GM12878 (cell line): ENCODE measurements around the gene ARL3. TPM values are rescaled to one million over a fixed set of nuclear protein-coding genes. Genes with fewer than 3 reads are reported as not detected.

Experiments used
- ATAC-seq: fragments of 200-7000 bp; cut with Tn5 transposase; 3 replicates; pipeline ENCODE4 v1.9.1; 2020; ENCODE audit warnings: mild to moderate bottlenecking, moderate library complexity
- BruUV-seq: library from RNA; stranded (reverse); fragments of 400-500 nt; replicated peaks from 2 replicates; lab custom pipeline; 2021; lab: Mats Ljungman, UMichigan
- CTCF ChIA-PET: fragments of 300-600 bp; sonication (Branson Sonifier 250); formaldehyde crosslinking; extraction: SDS; loops from one replicate; lab custom pipeline; 2021; ENCODE audit warnings: inconsistent platforms; lab: Yijun Ruan, JAX
- POLR2A ChIA-PET: fragments of 350-600 bp; formaldehyde crosslinking; extraction: SDS; loops from one replicate; lab custom pipeline; 2021; ENCODE audit warnings: inconsistent platforms; lab: Charles Lee
- RAD21 ChIA-PET: fragments of 300-600 bp; sonication (Branson Sonifier 250); formaldehyde crosslinking; loops from one replicate; lab custom pipeline; 2023; ENCODE audit warnings: antibody characterized with exemption; ENCODE audit not compliant: unreplicated experiment; lab: Charles Lee
- SMC1A ChIA-PET: fragments of 300-600 bp; sonication (Branson Sonifier 250); formaldehyde crosslinking; loops from one replicate; lab custom pipeline; 2023; ENCODE audit not compliant: unreplicated experiment, uncharacterized antibody; lab: Charles Lee
- DNase-seq: peaks from one replicate; pipeline ENCODE4 v3.0.0-alpha.2; 2011; ENCODE audit warnings: low read depth, low spot score
- FAIRE-seq: peaks from 3 replicates; lab custom pipeline; 2011; peaks lifted over from hg19 to GRCh38; lab: Jason Lieb, UNC
- H2AFZ ChIP-seq: 2 replicates; pipeline ENCODE4 v1.6.0; 2011; ENCODE audit warnings: low read depth, low read length, control low read depth; ENCODE audit not compliant: control insufficient read depth
- H3K27ac ChIP-seq: 2 replicates; pipeline ENCODE4 v1.5.1; 2011; ENCODE audit warnings: control low read depth; ENCODE audit not compliant: control insufficient read depth, insufficient read depth
- H3K27me3 ChIP-seq, 2 experiments: replicated peaks in 1 of 2; 2 replicates each; pipeline versions ENCODE4 v1.6.0 to v1.6.1; 2011; ENCODE audit warnings: low read length in 1 of 2; ENCODE audit not compliant: control insufficient read depth in 2 of 2, insufficient read depth in 2 of 2
- H3K36me3 ChIP-seq, 2 experiments: 2 replicates each; pipeline ENCODE4 v1.5.1; 2011; ENCODE audit warnings: low read length in 1 of 2; ENCODE audit not compliant: control insufficient read depth in 2 of 2, insufficient read depth in 2 of 2
- H3K4me1 ChIP-seq: 2 replicates; pipeline ENCODE4 v1.6.1; 2011; ENCODE audit warnings: mild to moderate bottlenecking, low read length, moderate library complexity, mixed read lengths; ENCODE audit not compliant: control insufficient read depth, insufficient read depth
- H3K4me2 ChIP-seq: 2 replicates; pipeline ENCODE4 v1.6.0; 2011; ENCODE audit warnings: control low read depth; ENCODE audit not compliant: control insufficient read depth, insufficient read depth
- H3K4me3 ChIP-seq: fragments of 200-600 bp; sonication (generic); 2 replicates; pipeline ENCODE4 v1.5.1; 2016
- H3K79me2 ChIP-seq: 2 replicates; pipeline ENCODE4 v1.6.0; 2011; ENCODE audit warnings: low read length; ENCODE audit not compliant: control insufficient read depth, insufficient read depth
- H3K9ac ChIP-seq: 2 replicates; pipeline ENCODE4 v1.8.0; 2011; ENCODE audit warnings: low read length, control low read depth, mixed read lengths; ENCODE audit not compliant: control insufficient read depth, insufficient read depth
- H3K9me3 ChIP-seq: replicated peaks from 3 replicates; pipeline ENCODE4 v1.5.1; 2011; ENCODE audit warnings: mild to moderate bottlenecking, low read length; ENCODE audit not compliant: control insufficient read depth, insufficient read depth
- H4K20me1 ChIP-seq: 2 replicates; pipeline ENCODE4 v1.6.0; 2011; ENCODE audit not compliant: control insufficient read depth, insufficient read depth
- BHLHE40 ChIP-seq, 2 experiments: fragments of 450-650 bp in 1 of 2; IDR thresholded peaks; 2 replicates each; pipeline ENCODE4 v1.6.1; 2011 to 2017; ENCODE audit warnings: low read depth in 2 of 2, borderline replicate concordance in 1 of 2, improper control_type of control experiment in 1 of 2, low read length in 1 of 2, mild to moderate bottlenecking in 1 of 2
- CREM ChIP-seq: IDR thresholded peaks from 2 replicates; pipeline ENCODE4 v1.6.1; 2014; ENCODE audit warnings: antibody characterized with exemption, low read depth
- ETV6 ChIP-seq, 2 experiments: fragments of 450-650 bp in 1 of 2; IDR thresholded peaks in 1 of 2; conservative IDR thresholded peaks in 1 of 2; 2 replicates each; pipeline ENCODE4 v1.6.1; 2014; ENCODE audit warnings: antibody characterized with exemption in 1 of 2, borderline replicate concordance in 1 of 2, low read depth in 1 of 2, mild to moderate bottlenecking in 1 of 2, moderate library complexity in 1 of 2
- KAT2A ChIP-seq: conservative IDR thresholded peaks from 2 replicates; pipeline ENCODE4 v1.6.1; 2011; ENCODE audit warnings: low read depth, low read length; ENCODE audit not compliant: control insufficient read depth
- MEF2B ChIP-seq: fragments of 450-650 bp; IDR thresholded peaks from 2 replicates; pipeline ENCODE4 v1.6.1; 2018; ENCODE audit warnings: mild to moderate bottlenecking, moderate library complexity; ENCODE audit not compliant: partially characterized antibody, poor library complexity, severe bottlenecking
- NFXL1 ChIP-seq: fragments of 450-650 bp; IDR thresholded peaks from 2 replicates; pipeline ENCODE4 v1.6.1; 2017; ENCODE audit warnings: antibody characterized with exemption, mild to moderate bottlenecking, borderline replicate concordance
- PAX8 ChIP-seq: fragments of 450-650 bp; IDR thresholded peaks from 2 replicates; pipeline ENCODE4 v1.6.1; 2017; ENCODE audit warnings: mild to moderate bottlenecking, moderate library complexity
- SIN3A ChIP-seq: IDR thresholded peaks from 2 replicates; pipeline ENCODE4 v1.6.1; 2012; ENCODE audit warnings: low read depth, low read length, improper control_type of control experiment
- SMAD5 ChIP-seq: IDR thresholded peaks from 2 replicates; pipeline ENCODE4 v1.6.1; 2016; ENCODE audit warnings: antibody characterized with exemption, low read depth
- ZNF217 ChIP-seq: fragments of 450-650 bp; IDR thresholded peaks from 2 replicates; pipeline ENCODE4 v1.6.1; 2017; ENCODE audit warnings: antibody characterized with exemption, mild to moderate bottlenecking
- WGBS: methylation state at CpG from one replicate; pipeline ENCODE4 v1.1.6; 2016; ENCODE audit warnings: low lambda C conversion rate; ENCODE audit not compliant: insufficient replicate concordance, insufficient coverage; ENCODE audit errors: missing lambda C conversion rate; 5-methylcytosine and 5-hydroxymethylcytosine counted together
- in situ Hi-C: fragments of 300-500 bp; cut with MboI; formaldehyde crosslinking; loops from 9 replicates; pipeline ENCODE4 v1.14.3; 2018; ENCODE audit warnings: mixed read lengths
- intact Hi-C: fragments of 100-400 bp; cut with micrococcal nuclease; formaldehyde crosslinking; loops from one replicate; pipeline ENCODE4 v1.14.2; 2022; ENCODE audit not compliant: unreplicated experiment
- polyA plus RNA-seq, 11 experiments: library from polyadenylated mRNA; depleted of rRNA in 4 of 11; unstranded in 6 of 11; stranded (reverse) in 5 of 11; fragments of >200 nt; fragmentation: Nextera tagmentation in 4 of 11; fragmentation: Illumina TruSeq in 1 of 11; extraction: Ambion mirVana in 4 of 11; extraction: Trizol in 1 of 11; gene quantifications; 1 replicate in 1 of 11; 2 replicates in 10 of 11; pipeline versions ENCODE4 v1.2.1 to v1.2.3, GENCODE V29; 2011 to 2016; ENCODE audit warnings: inconsistent platforms in 2 of 11, missing spikeins in 2 of 11, low read depth in 1 of 11
- total RNA-seq, 4 experiments: library from RNA; depleted of rRNA in 3 of 4; stranded (reverse); fragments of >200 nt in 3 of 4; fragmentation: Illumina TruSeq in 1 of 4; extraction: Trizol in 1 of 4; gene quantifications; 2 replicates each; pipeline versions ENCODE4 v1.2.1 to v1.2.3, GENCODE V29; 2013 to 2021
- TF ChIP-seq, protein P1 (sequence below): fragments of 450-650 bp; IDR thresholded peaks from 2 replicates; pipeline ENCODE4 v1.6.1; 2017; ENCODE audit warnings: mild to moderate bottlenecking, moderate library complexity
- TF ChIP-seq, protein P2 (sequence below): fragments of 150-350 bp; IDR thresholded peaks from 2 replicates; pipeline ENCODE4 v1.6.1; 2016; ENCODE audit warnings: low read depth, low read length
- TF ChIP-seq, protein P3 (sequence below): IDR thresholded peaks from 2 replicates; pipeline ENCODE4 v1.6.1; 2012; ENCODE audit warnings: low read length, inconsistent platforms

The ARL3 gene
- total and polyA plus RNA-seq, 10 of the 15 experiments (the other 5 are each of a cell fraction or from before 2014, with no cell fraction given): 4.9 to 26.1 (median 11.0) TPM

DNA sequence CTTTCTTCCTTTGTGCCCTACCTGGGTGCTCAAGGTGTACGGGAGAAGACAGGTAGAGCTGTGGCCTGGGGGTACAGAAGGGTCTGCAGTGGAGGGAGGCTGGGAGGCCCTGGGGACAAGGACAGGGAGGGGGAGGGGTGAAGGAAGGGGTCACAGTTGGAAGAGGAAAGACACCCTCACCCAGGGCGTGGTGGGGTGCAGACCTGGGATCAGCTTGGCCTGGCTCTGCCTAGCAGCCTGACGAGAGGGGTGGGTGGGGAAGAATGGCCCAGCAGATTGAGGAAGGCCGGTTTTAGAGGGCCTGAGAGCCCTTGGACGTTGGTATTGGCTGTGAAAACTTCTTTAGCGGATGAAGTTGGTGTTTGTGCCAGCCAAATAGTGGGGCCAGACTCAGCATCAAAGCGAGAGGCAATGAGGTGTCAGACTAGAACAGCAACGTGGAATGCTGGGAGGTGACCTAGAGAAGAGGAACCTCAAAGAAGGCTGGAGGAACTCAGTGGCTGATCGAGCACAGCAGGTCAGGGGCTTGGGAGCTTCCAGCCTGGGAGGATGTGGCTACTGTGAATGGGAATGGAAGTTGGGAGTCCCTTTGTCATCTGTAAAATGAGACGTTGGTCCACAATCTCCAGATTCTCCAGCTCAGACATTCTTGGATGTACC is 88.0 kb downstream of the ARL3 start:
- no peak overlapping the region for H3K27ac ChIP-seq
- no peaks in the 10 kb centered on the region for H3K79me2 ChIP-seq
- no peaks in the 10 kb centered on the region for H4K20me1 ChIP-seq
- H3K27me3 ChIP-seq: no peaks in the 10 kb centered on the region
- H2AFZ ChIP-seq: no peak overlapping the region
- intact Hi-C loops (no loop called here), in situ Hi-C loops (no loop called here)
- SMC1A ChIA-PET: interaction anchor here (0.7 to 1.4 kb wide), 2 partner anchors 12 to 19 kb away, joined by 3 read pairs; no protein-coding TSS in a partner anchor
- TF ChIP-seq MEF2B (no peak), PAX8 (no peak), ETV6 (conservative IDR thresholded peaks at IDR 0.05 in 1 of 2, IDR thresholded peaks at IDR 0.05 in 1 of 2; ENCODE audit: borderline replicate concordance in 1 of 2, low read depth in 1 of 2) (no peak), CREM (no peak), NFXL1 (no peak), KAT2A (no peak), ZNF217 (no peak), SIN3A (no peak), SMAD5 (no peak), BHLHE40 (IDR thresholded peaks at IDR 0.05; ENCODE audit: borderline replicate concordance in 1 of 2, low read depth in 2 of 2, low read length in 1 of 2) (no peak)
- TF ChIP-seq, protein P1, sequence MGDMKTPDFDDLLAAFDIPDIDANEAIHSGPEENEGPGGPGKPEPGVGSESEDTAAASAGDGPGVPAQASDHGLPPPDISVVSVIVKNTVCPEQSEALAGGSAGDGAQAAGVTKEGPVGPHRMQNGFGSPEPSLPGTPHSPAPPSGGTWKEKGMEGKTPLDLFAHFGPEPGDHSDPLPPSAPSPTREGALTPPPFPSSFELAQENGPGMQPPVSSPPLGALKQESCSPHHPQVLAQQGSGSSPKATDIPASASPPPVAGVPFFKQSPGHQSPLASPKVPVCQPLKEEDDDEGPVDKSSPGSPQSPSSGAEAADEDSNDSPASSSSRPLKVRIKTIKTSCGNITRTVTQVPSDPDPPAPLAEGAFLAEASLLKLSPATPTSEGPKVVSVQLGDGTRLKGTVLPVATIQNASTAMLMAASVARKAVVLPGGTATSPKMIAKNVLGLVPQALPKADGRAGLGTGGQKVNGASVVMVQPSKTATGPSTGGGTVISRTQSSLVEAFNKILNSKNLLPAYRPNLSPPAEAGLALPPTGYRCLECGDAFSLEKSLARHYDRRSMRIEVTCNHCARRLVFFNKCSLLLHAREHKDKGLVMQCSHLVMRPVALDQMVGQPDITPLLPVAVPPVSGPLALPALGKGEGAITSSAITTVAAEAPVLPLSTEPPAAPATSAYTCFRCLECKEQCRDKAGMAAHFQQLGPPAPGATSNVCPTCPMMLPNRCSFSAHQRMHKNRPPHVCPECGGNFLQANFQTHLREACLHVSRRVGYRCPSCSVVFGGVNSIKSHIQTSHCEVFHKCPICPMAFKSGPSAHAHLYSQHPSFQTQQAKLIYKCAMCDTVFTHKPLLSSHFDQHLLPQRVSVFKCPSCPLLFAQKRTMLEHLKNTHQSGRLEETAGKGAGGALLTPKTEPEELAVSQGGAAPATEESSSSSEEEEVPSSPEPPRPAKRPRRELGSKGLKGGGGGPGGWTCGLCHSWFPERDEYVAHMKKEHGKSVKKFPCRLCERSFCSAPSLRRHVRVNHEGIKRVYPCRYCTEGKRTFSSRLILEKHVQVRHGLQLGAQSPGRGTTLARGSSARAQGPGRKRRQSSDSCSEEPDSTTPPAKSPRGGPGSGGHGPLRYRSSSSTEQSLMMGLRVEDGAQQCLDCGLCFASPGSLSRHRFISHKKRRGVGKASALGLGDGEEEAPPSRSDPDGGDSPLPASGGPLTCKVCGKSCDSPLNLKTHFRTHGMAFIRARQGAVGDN: no peak
- TF ChIP-seq, protein P2, sequence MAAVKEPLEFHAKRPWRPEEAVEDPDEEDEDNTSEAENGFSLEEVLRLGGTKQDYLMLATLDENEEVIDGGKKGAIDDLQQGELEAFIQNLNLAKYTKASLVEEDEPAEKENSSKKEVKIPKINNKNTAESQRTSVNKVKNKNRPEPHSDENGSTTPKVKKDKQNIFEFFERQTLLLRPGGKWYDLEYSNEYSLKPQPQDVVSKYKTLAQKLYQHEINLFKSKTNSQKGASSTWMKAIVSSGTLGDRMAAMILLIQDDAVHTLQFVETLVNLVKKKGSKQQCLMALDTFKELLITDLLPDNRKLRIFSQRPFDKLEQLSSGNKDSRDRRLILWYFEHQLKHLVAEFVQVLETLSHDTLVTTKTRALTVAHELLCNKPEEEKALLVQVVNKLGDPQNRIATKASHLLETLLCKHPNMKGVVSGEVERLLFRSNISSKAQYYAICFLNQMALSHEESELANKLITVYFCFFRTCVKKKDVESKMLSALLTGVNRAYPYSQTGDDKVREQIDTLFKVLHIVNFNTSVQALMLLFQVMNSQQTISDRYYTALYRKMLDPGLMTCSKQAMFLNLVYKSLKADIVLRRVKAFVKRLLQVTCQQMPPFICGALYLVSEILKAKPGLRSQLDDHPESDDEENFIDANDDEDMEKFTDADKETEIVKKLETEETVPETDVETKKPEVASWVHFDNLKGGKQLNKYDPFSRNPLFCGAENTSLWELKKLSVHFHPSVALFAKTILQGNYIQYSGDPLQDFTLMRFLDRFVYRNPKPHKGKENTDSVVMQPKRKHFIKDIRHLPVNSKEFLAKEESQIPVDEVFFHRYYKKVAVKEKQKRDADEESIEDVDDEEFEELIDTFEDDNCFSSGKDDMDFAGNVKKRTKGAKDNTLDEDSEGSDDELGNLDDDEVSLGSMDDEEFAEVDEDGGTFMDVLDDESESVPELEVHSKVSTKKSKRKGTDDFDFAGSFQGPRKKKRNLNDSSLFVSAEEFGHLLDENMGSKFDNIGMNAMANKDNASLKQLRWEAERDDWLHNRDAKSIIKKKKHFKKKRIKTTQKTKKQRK: no peak
- TF ChIP-seq, protein P3, sequence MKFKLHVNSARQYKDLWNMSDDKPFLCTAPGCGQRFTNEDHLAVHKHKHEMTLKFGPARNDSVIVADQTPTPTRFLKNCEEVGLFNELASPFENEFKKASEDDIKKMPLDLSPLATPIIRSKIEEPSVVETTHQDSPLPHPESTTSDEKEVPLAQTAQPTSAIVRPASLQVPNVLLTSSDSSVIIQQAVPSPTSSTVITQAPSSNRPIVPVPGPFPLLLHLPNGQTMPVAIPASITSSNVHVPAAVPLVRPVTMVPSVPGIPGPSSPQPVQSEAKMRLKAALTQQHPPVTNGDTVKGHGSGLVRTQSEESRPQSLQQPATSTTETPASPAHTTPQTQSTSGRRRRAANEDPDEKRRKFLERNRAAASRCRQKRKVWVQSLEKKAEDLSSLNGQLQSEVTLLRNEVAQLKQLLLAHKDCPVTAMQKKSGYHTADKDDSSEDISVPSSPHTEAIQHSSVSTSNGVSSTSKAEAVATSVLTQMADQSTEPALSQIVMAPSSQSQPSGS: no peak
- no peaks in the 10 kb centered on the region for H3K4me1 ChIP-seq
- H3K4me2 ChIP-seq: no peak overlapping the region
- H3K9ac ChIP-seq: no peak overlapping the region
- no peak overlapping the region for H3K4me3 ChIP-seq
- CTCF ChIA-PET: interaction anchor here (0.6 kb wide), 1 partner anchor 614 kb away, joined by 3 read pairs; no protein-coding TSS in a partner anchor
- ATAC-seq (no peak), DNase-seq (no peak), FAIRE-seq (no peak)
- RAD21 ChIA-PET: no interaction called here
- no TSS peak for BruUV-seq
- H3K9me3 ChIP-seq: no peaks in the 10 kb centered on the region
- no peaks in the 10 kb centered on the region; a peak in 1 of 4 replicates for H3K36me3 ChIP-seq
- POLR2A ChIA-PET: interaction anchor here (0.6 to 1.3 kb wide), 2 partner anchors 24 to 77 kb away, joined by 5 read pairs; no protein-coding TSS in a partner anchor
- 58% methylated on average over 10 of the region's 10 CpGs for WGBS
